Measurements from ENCODE around the gene DUSP8. TPM values are rescaled to one million over a fixed set of nuclear protein-coding genes. Genes with fewer than 3 reads are reported as not detected.

DUSP8 gene
- total RNA-seq, 1 experiment from 2014 or later = 2.4 TPM

DNA sequence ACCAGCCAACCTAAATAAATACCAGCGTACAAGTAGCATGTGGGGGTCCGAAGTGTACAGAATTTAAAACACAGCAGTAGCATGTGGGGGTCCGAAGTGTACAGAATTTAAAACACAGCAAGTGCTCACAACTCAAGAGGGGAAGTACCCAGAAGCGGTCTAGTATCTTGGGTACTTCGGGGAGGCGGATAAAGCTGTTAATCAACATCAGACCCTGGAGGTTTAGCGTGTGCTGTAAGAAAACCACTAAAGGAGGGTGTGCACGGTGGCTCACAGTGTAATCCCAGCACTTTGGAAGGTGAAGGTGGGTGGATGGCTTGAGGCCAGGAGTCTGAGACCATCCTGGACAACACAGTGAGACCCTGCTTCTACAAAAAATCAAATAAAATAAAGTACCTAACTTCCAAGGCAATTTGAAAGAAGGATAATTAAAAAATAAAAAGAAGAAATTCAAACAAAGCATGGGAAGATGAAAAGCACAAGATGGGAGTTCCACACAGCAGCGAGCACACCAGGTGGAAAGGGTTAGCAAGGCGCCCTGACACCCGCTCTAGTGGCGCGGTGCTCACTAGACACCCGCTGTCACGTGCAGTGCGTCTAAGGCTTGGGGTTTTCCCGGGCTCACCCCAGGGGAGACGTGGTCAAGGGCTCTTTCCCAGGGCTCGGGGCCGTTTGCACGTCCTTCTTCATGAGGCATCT lies 50.5 kb downstream of the DUSP8 start:
- POLR2A ChIA-PET = no interaction called here
- H3K27ac Mint-ChIP-seq = no peak overlapping the region; the same call in 1 of the 2 replicates
- CTCF ChIA-PET = interaction anchor here (1.0 to 4.3 kb wide), 5 partner anchors 16 to 74 kb away, joined by 3 to 12 read pairs (median 5); no protein-coding TSS in a partner anchor

DNA sequence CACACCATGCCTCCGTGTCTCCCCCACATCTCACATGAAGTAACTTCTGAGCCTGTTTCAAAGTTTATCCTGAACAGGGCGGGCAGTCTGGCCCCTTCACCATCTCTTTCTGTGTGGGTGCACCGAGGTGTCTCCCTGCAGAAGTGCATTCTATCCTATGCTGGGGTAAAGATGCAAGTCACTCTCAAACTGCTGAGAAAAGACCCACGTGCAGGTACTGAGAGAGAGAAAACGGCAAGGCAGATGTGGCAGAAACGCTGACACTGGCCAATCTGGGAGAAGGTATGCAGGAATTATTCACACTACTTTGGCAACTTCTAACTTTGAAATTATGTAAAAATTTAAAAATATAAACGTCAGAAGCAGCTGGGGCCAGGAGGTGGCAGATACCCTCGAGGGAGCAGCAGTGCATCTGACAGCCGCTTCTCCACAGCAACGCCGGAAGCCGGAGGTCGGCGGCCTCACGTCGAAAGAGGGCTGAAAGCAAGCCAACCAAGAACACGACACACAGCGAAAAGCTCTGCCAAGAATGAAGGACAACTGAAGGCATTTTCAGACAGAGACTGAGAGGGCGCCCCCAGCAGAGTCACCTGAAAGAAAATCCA lies 51.3 kb downstream of the DUSP8 start:
- Mint-ChIP-seq H3K4me3 (no peak overlapping the region), H3K4me1 (peaks cover 9% of the 10 kb centered on the region)
- TF ChIP-seq GRHL2 (CRISPR knock-in tag; IDR thresholded peaks at IDR 0.05; ENCODE audit: insufficient replicate concordance, severe bottlenecking) (no peak), RORB (CRISPR knock-in tag; IDR thresholded peaks at IDR 0.05) (no peak), GTF2I (CRISPR knock-in tag; conservative IDR thresholded peaks at IDR 0.05) (no peak), FOXJ3 (CRISPR knock-in tag; IDR thresholded peaks at IDR 0.05; ENCODE audit: borderline replicate concordance) (no peak), NFATC4 (CRISPR knock-in tag; IDR thresholded peaks at IDR 0.05) (no peak)
- TF ChIP-seq, protein P1, sequence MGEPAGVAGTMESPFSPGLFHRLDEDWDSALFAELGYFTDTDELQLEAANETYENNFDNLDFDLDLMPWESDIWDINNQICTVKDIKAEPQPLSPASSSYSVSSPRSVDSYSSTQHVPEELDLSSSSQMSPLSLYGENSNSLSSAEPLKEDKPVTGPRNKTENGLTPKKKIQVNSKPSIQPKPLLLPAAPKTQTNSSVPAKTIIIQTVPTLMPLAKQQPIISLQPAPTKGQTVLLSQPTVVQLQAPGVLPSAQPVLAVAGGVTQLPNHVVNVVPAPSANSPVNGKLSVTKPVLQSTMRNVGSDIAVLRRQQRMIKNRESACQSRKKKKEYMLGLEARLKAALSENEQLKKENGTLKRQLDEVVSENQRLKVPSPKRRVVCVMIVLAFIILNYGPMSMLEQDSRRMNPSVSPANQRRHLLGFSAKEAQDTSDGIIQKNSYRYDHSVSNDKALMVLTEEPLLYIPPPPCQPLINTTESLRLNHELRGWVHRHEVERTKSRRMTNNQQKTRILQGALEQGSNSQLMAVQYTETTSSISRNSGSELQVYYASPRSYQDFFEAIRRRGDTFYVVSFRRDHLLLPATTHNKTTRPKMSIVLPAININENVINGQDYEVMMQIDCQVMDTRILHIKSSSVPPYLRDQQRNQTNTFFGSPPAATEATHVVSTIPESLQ (CRISPR knock-in tag; IDR thresholded peaks at IDR 0.05) = no peak
- TF ChIP-seq, protein P2, sequence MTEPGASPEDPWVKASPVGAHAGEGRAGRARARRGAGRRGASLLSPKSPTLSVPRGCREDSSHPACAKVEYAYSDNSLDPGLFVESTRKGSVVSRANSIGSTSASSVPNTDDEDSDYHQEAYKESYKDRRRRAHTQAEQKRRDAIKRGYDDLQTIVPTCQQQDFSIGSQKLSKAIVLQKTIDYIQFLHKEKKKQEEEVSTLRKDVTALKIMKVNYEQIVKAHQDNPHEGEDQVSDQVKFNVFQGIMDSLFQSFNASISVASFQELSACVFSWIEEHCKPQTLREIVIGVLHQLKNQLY (CRISPR knock-in tag; IDR thresholded peaks at IDR 0.05) = no peak

More for the DNA sequence above, 50.5 kb downstream of the DUSP8 start:
- H3K9me3 Mint-ChIP-seq = no peaks in the 10 kb centered on the region
- H3K4me1 Mint-ChIP-seq = peaks cover 9% of the 10 kb centered on the region
- no peaks in the 10 kb centered on the region for H3K36me3 Mint-ChIP-seq
- DNase-seq (ENCODE audit: low spot score) (no peak), ATAC-seq (no peak)
- TF ChIP-seq ESRRA (CRISPR knock-in tag; IDR thresholded peaks at IDR 0.05; ENCODE audit: borderline replicate concordance) (no peak), GTF2I (CRISPR knock-in tag; conservative IDR thresholded peaks at IDR 0.05) (no peak), ZNF671 (CRISPR knock-in tag; IDR thresholded peaks at IDR 0.05) (no peak), NR1H2 (CRISPR knock-in tag; IDR thresholded peaks at IDR 0.05) (no peak), NFYB (CRISPR knock-in tag; conservative IDR thresholded peaks at IDR 0.05; ENCODE audit: low read depth) (no peak), TEAD4 (CRISPR knock-in tag; IDR thresholded peaks at IDR 0.05) (no peak), MXD4 (CRISPR knock-in tag; IDR thresholded peaks at IDR 0.05; ENCODE audit: borderline replicate concordance) (no peak), SMAD4 (CRISPR knock-in tag; IDR thresholded peaks at IDR 0.05) (no peak), MYBL2 (CRISPR knock-in tag; IDR thresholded peaks at IDR 0.05) (no peak), ZNF396 (CRISPR knock-in tag; IDR thresholded peaks at IDR 0.05; ENCODE audit: borderline replicate concordance) (no peak), TEAD1 (CRISPR knock-in tag; IDR thresholded peaks at IDR 0.05) (no peak), CREB1 (CRISPR knock-in tag; IDR thresholded peaks at IDR 0.05) (no peak), ZNF138 (CRISPR knock-in tag; conservative IDR thresholded peaks at IDR 0.05) (no peak), TCF7 (CRISPR knock-in tag; IDR thresholded peaks at IDR 0.05; ENCODE audit: low read depth) (no peak), ZNF121 (CRISPR knock-in tag; IDR thresholded peaks at IDR 0.05) (no peak)
- TF ChIP-seq, protein P3, sequence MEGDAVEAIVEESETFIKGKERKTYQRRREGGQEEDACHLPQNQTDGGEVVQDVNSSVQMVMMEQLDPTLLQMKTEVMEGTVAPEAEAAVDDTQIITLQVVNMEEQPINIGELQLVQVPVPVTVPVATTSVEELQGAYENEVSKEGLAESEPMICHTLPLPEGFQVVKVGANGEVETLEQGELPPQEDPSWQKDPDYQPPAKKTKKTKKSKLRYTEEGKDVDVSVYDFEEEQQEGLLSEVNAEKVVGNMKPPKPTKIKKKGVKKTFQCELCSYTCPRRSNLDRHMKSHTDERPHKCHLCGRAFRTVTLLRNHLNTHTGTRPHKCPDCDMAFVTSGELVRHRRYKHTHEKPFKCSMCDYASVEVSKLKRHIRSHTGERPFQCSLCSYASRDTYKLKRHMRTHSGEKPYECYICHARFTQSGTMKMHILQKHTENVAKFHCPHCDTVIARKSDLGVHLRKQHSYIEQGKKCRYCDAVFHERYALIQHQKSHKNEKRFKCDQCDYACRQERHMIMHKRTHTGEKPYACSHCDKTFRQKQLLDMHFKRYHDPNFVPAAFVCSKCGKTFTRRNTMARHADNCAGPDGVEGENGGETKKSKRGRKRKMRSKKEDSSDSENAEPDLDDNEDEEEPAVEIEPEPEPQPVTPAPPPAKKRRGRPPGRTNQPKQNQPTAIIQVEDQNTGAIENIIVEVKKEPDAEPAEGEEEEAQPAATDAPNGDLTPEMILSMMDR (IDR thresholded peaks at IDR 0.05) = no peak
- TF ChIP-seq, protein P4, sequence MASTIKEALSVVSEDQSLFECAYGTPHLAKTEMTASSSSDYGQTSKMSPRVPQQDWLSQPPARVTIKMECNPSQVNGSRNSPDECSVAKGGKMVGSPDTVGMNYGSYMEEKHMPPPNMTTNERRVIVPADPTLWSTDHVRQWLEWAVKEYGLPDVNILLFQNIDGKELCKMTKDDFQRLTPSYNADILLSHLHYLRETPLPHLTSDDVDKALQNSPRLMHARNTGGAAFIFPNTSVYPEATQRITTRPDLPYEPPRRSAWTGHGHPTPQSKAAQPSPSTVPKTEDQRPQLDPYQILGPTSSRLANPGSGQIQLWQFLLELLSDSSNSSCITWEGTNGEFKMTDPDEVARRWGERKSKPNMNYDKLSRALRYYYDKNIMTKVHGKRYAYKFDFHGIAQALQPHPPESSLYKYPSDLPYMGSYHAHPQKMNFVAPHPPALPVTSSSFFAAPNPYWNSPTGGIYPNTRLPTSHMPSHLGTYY (CRISPR knock-in tag; IDR thresholded peaks at IDR 0.05) = no peak
- TF ChIP-seq, protein P1 (CRISPR knock-in tag; IDR thresholded peaks at IDR 0.05) = no peak
- TF ChIP-seq, protein P5, sequence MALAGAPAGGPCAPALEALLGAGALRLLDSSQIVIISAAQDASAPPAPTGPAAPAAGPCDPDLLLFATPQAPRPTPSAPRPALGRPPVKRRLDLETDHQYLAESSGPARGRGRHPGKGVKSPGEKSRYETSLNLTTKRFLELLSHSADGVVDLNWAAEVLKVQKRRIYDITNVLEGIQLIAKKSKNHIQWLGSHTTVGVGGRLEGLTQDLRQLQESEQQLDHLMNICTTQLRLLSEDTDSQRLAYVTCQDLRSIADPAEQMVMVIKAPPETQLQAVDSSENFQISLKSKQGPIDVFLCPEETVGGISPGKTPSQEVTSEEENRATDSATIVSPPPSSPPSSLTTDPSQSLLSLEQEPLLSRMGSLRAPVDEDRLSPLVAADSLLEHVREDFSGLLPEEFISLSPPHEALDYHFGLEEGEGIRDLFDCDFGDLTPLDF (CRISPR knock-in tag; IDR thresholded peaks at IDR 0.05) = no peak
- TF ChIP-seq, protein P6, sequence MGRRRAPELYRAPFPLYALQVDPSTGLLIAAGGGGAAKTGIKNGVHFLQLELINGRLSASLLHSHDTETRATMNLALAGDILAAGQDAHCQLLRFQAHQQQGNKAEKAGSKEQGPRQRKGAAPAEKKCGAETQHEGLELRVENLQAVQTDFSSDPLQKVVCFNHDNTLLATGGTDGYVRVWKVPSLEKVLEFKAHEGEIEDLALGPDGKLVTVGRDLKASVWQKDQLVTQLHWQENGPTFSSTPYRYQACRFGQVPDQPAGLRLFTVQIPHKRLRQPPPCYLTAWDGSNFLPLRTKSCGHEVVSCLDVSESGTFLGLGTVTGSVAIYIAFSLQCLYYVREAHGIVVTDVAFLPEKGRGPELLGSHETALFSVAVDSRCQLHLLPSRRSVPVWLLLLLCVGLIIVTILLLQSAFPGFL (CRISPR knock-in tag; IDR thresholded peaks at IDR 0.05; ENCODE audit: borderline replicate concordance) = no peak
- H3K4me3 Mint-ChIP-seq = no peak overlapping the region
- no peaks in the 10 kb centered on the region for H3K27me3 Mint-ChIP-seq (ENCODE audit: low read depth)

More for the DNA sequence above, 51.3 kb downstream of the DUSP8 start:
- Mint-ChIP-seq H3K27ac (peak overlapping the region; percentile 57), H3K9me3 (no peaks in the 10 kb centered on the region), H3K36me3 (no peaks in the 10 kb centered on the region), H3K27me3 (ENCODE audit: low read depth) (no peaks in the 10 kb centered on the region)
- ATAC-seq (no peak), DNase-seq (ENCODE audit: low spot score) (no peak)
- ChIA-PET CTCF (interaction anchor here (1.0 to 4.3 kb wide), 4 partner anchors 15 to 74 kb away, joined by 3 to 12 read pairs (median 4); no protein-coding TSS in a partner anchor), POLR2A (no interaction called here)

Data from WTC11 (cell line).